ENCODE data around the gene TIGIT. TPM values are rescaled to one million over a fixed set of nuclear protein-coding genes. Genes with fewer than 3 reads are reported as not detected.

Gene TIGIT
- total and polyA plus RNA-seq, 10 of the 15 experiments (the other 5 are each of a cell fraction or from before 2014, with no cell fraction given) = 0.08 to 4.7 (median 0.94) TPM

DNA sequence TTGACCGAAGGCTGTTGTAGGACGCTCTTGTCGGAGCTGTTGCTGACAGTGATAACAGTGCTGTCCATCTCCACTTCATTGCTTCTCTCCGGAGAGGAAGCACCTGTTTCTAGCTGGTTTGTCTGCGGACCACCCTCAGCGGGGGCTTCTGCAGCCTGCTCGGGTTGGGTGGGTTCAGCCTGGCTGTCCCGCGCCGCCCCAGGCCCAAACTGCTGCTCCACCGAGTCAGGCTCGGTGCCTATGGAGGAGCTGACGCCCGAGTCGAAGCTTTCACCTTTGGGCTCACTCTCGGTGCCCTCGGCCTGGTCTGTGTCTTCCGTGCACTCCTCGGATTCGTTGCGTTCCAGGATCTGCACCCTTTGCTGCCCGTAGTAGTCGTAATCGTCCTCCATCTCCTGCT is 56.9 kb downstream of the TIGIT start (continued):
- TF ChIP-seq NR2C2 (IDR thresholded peaks at IDR 0.05; ENCODE audit: borderline replicate concordance, control insufficient read depth, insufficient read length, low read depth) (no peak), ATF3 (IDR thresholded peaks at IDR 0.05; ENCODE audit: borderline replicate concordance, extremely low read depth, low read depth, low read length) (no peak), SIX5 (IDR thresholded peaks at IDR 0.05; ENCODE audit: low read depth, low read length, severe bottlenecking) (no peak), MYC (IDR thresholded peaks at IDR 0.05; ENCODE audit: insufficient read depth, insufficient read length, insufficient replicate concordance, low read length, severe bottlenecking) (no peak), NR2C1 (IDR thresholded peaks at IDR 0.05) (no peak), KAT2A (conservative IDR thresholded peaks at IDR 0.05; ENCODE audit: control insufficient read depth, low read depth, low read length) (no peak)
- TF ChIP-seq, protein P1, sequence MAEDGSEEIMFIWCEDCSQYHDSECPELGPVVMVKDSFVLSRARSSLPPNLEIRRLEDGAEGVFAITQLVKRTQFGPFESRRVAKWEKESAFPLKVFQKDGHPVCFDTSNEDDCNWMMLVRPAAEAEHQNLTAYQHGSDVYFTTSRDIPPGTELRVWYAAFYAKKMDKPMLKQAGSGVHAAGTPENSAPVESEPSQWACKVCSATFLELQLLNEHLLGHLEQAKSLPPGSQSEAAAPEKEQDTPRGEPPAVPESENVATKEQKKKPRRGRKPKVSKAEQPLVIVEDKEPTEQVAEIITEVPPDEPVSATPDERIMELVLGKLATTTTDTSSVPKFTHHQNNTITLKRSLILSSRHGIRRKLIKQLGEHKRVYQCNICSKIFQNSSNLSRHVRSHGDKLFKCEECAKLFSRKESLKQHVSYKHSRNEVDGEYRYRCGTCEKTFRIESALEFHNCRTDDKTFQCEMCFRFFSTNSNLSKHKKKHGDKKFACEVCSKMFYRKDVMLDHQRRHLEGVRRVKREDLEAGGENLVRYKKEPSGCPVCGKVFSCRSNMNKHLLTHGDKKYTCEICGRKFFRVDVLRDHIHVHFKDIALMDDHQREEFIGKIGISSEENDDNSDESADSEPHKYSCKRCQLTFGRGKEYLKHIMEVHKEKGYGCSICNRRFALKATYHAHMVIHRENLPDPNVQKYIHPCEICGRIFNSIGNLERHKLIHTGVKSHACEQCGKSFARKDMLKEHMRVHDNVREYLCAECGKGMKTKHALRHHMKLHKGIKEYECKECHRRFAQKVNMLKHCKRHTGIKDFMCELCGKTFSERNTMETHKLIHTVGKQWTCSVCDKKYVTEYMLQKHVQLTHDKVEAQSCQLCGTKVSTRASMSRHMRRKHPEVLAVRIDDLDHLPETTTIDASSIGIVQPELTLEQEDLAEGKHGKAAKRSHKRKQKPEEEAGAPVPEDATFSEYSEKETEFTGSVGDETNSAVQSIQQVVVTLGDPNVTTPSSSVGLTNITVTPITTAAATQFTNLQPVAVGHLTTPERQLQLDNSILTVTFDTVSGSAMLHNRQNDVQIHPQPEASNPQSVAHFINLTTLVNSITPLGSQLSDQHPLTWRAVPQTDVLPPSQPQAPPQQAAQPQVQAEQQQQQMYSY (CRISPR knock-in tag; IDR thresholded peaks at IDR 0.05) = no peak

Data from GM12878 (cell line).